ENCODE measurements around the gene UBE2E3.

UBE2E3 gene

GRCh38 chr2:181021199-181021789, 40.9 kb downstream of the UBE2E3 start:
- H3K4me1 ChIP-seq (ENCODE audit: control insufficient read depth, low read depth, low read length) = no peaks in the 10 kb centered on the region
- no peak overlapping the region for H2BK120ac ChIP-seq (ENCODE audit: low read depth, low read length)
- no peak overlapping the region for H3K27ac ChIP-seq (ENCODE audit: low read depth, low read length)
- H3K23ac ChIP-seq (ENCODE audit: low read length) = no peak overlapping the region
- H4K8ac ChIP-seq (ENCODE audit: low read depth, low read length) = no peak overlapping the region
- no peak overlapping the region for H3K18ac ChIP-seq (ENCODE audit: low read length)
- no peak overlapping the region for H3K4me2 ChIP-seq (ENCODE audit: low read length)
- H4K5ac ChIP-seq (ENCODE audit: low read length) = no peak overlapping the region
- H3K4me3 ChIP-seq (ENCODE audit: low read length) = no peak overlapping the region
- no peak for DNase-seq
- WGBS (ENCODE audit: extremely low coverage, insufficient coverage, low lambda C conversion rate) = no CpG with 5 or more reads among the region's 1 CpG
- no peak overlapping the region for H3K9ac ChIP-seq (ENCODE audit: low read length)
- no peaks in the 10 kb centered on the region for H3K36me3 ChIP-seq (ENCODE audit: control insufficient read depth, insufficient read depth, low read length)
- no peak overlapping the region for H2BK5ac ChIP-seq (ENCODE audit: low read length)
- no peak overlapping the region for H2BK15ac ChIP-seq (replicated peaks; ENCODE audit: low read depth)
- no peak overlapping the region for H3K56ac ChIP-seq (ENCODE audit: low read length)
- H3K79me1 ChIP-seq (ENCODE audit: low read length) = peaks cover 6% of the 10 kb centered on the region
- H3K79me2 ChIP-seq (ENCODE audit: control insufficient read depth, insufficient read depth, low read length) = peaks cover 8% of the 10 kb centered on the region
- no peaks in the 10 kb centered on the region for H3K27me3 ChIP-seq (ENCODE audit: insufficient read depth, low read length, poor library complexity)
- H3K4ac ChIP-seq (ENCODE audit: low read depth, low read length) = no peak overlapping the region
- H2AK5ac ChIP-seq (ENCODE audit: low read length) = no peak overlapping the region

GRCh38 chr2:181022652-181023051, 42.2 kb downstream of the UBE2E3 start:
- no peak overlapping the region for H2AK5ac ChIP-seq (ENCODE audit: low read length)
- no peak overlapping the region for H2BK15ac ChIP-seq (replicated peaks; ENCODE audit: low read depth)
- no peak overlapping the region for H4K5ac ChIP-seq (ENCODE audit: low read length)
- H3K27ac ChIP-seq (ENCODE audit: low read depth, low read length) = no peak overlapping the region
- no peak overlapping the region for H3K4ac ChIP-seq (ENCODE audit: low read depth, low read length)
- H3K36me3 ChIP-seq (ENCODE audit: control insufficient read depth, insufficient read depth, low read length) = no peaks in the 10 kb centered on the region
- no peak overlapping the region for H2BK5ac ChIP-seq (ENCODE audit: low read length)
- no peak overlapping the region for H3K4me2 ChIP-seq (ENCODE audit: low read length)
- H3K4me1 ChIP-seq (ENCODE audit: control insufficient read depth, low read depth, low read length) = no peaks in the 10 kb centered on the region
- no peak overlapping the region for H2BK120ac ChIP-seq (ENCODE audit: low read depth, low read length)
- H3K56ac ChIP-seq (ENCODE audit: low read length) = no peak overlapping the region
- H3K4me3 ChIP-seq (ENCODE audit: low read length) = no peak overlapping the region
- H3K18ac ChIP-seq (ENCODE audit: low read length) = no peak overlapping the region
- H3K27me3 ChIP-seq (ENCODE audit: insufficient read depth, low read length, poor library complexity) = no peaks in the 10 kb centered on the region
- no peaks in the 10 kb centered on the region for H3K79me1 ChIP-seq (ENCODE audit: low read length)
- no peak for DNase-seq
- no peaks in the 10 kb centered on the region for H3K79me2 ChIP-seq (ENCODE audit: control insufficient read depth, insufficient read depth, low read length)
- WGBS (ENCODE audit: extremely low coverage, insufficient coverage, low lambda C conversion rate) = no CpG with 5 or more reads among the region's 3 CpGs
- no peak overlapping the region for H3K23ac ChIP-seq (ENCODE audit: low read length)
- no peak overlapping the region for H3K9ac ChIP-seq (ENCODE audit: low read length)
- no peak overlapping the region for H4K8ac ChIP-seq (ENCODE audit: low read depth, low read length)

GRCh38 chr2:181025004-181025403, 44.6 kb downstream of the UBE2E3 start:
- H4K8ac ChIP-seq (ENCODE audit: low read depth, low read length) = no peak overlapping the region
- no CpG with 5 or more reads among the region's 3 CpGs for WGBS (ENCODE audit: extremely low coverage, insufficient coverage, low lambda C conversion rate)
- H3K27ac ChIP-seq (ENCODE audit: low read depth, low read length) = no peak overlapping the region
- no peak overlapping the region for H2BK120ac ChIP-seq (ENCODE audit: low read depth, low read length)
- H3K27me3 ChIP-seq (ENCODE audit: insufficient read depth, low read length, poor library complexity) = no peaks in the 10 kb centered on the region
- no peaks in the 10 kb centered on the region for H3K4me1 ChIP-seq (ENCODE audit: control insufficient read depth, low read depth, low read length)
- DNase-seq = no peak
- H3K56ac ChIP-seq (ENCODE audit: low read length) = no peak overlapping the region
- H2AK5ac ChIP-seq (ENCODE audit: low read length) = no peak overlapping the region
- H3K4me3 ChIP-seq (ENCODE audit: low read length) = no peak overlapping the region
- no peak overlapping the region for H3K4ac ChIP-seq (ENCODE audit: low read depth, low read length)
- H2BK5ac ChIP-seq (ENCODE audit: low read length) = no peak overlapping the region
- H3K36me3 ChIP-seq (ENCODE audit: control insufficient read depth, insufficient read depth, low read length) = no peaks in the 10 kb centered on the region
- H3K79me2 ChIP-seq (ENCODE audit: control insufficient read depth, insufficient read depth, low read length) = peaks cover 1% of the 10 kb centered on the region
- no peaks in the 10 kb centered on the region for H3K79me1 ChIP-seq (ENCODE audit: low read length)
- H4K5ac ChIP-seq (ENCODE audit: low read length) = no peak overlapping the region
- H3K9ac ChIP-seq (ENCODE audit: low read length) = no peak overlapping the region
- no peak overlapping the region for H3K23ac ChIP-seq (ENCODE audit: low read length)
- no peak overlapping the region for H3K18ac ChIP-seq (ENCODE audit: low read length)
- H3K4me2 ChIP-seq (ENCODE audit: low read length) = no peak overlapping the region
- no peak overlapping the region for H2BK15ac ChIP-seq (replicated peaks; ENCODE audit: low read depth)

- no CpG with 5 or more reads among the region's 2 CpGs for WGBS (ENCODE audit: extremely low coverage, insufficient coverage, low lambda C conversion rate)
- H2AK5ac ChIP-seq (ENCODE audit: low read length) = no peak overlapping the region
- no peak overlapping the region for H2BK5ac ChIP-seq (ENCODE audit: low read length)
- no peaks in the 10 kb centered on the region for H3K27me3 ChIP-seq (ENCODE audit: insufficient read depth, low read length, poor library complexity)
- no peak overlapping the region for H2BK120ac ChIP-seq (ENCODE audit: low read depth, low read length)
- DNase-seq = no peak
- H3K36me3 ChIP-seq (ENCODE audit: control insufficient read depth, insufficient read depth, low read length) = no peaks in the 10 kb centered on the region
- H3K4me2 ChIP-seq (ENCODE audit: low read length) = no peak overlapping the region
- no peak overlapping the region for H3K27ac ChIP-seq (ENCODE audit: low read depth, low read length)
- no peak overlapping the region for H3K9ac ChIP-seq (ENCODE audit: low read length)
- peaks cover 2% of the 10 kb centered on the region for H3K79me1 ChIP-seq (ENCODE audit: low read length)
- no peak overlapping the region for H3K56ac ChIP-seq (ENCODE audit: low read length)
- H3K18ac ChIP-seq (ENCODE audit: low read length) = no peak overlapping the region
- no peak overlapping the region for H4K5ac ChIP-seq (ENCODE audit: low read length)
- H3K4me3 ChIP-seq (ENCODE audit: low read length) = no peak overlapping the region
- H3K79me2 ChIP-seq (ENCODE audit: control insufficient read depth, insufficient read depth, low read length) = peaks cover 3% of the 10 kb centered on the region
- H2BK15ac ChIP-seq (replicated peaks; ENCODE audit: low read depth) = no peak overlapping the region
- no peak overlapping the region for H4K8ac ChIP-seq (ENCODE audit: low read depth, low read length)
- no peak overlapping the region for H3K4ac ChIP-seq (ENCODE audit: low read depth, low read length)
- H3K4me1 ChIP-seq (ENCODE audit: control insufficient read depth, low read depth, low read length) = no peaks in the 10 kb centered on the region
- no peak overlapping the region for H3K23ac ChIP-seq (ENCODE audit: low read length)
Measured at GRCh38 chr2:181036445-181036844, 56.0 kb downstream of the UBE2E3 start.

GRCh38 chr2:181036848-181037603, 56.6 kb downstream of the UBE2E3 start:
- H3K4ac ChIP-seq (ENCODE audit: low read depth, low read length) = no peak overlapping the region
- H2BK120ac ChIP-seq (ENCODE audit: low read depth, low read length) = no peak overlapping the region
- no peak overlapping the region for H3K23ac ChIP-seq (ENCODE audit: low read length)
- no peaks in the 10 kb centered on the region for H3K36me3 ChIP-seq (ENCODE audit: control insufficient read depth, insufficient read depth, low read length)
- no peak overlapping the region for H3K27ac ChIP-seq (ENCODE audit: low read depth, low read length)
- no peak overlapping the region for H3K56ac ChIP-seq (ENCODE audit: low read length)
- H2AK5ac ChIP-seq (ENCODE audit: low read length) = no peak overlapping the region
- peaks cover 2% of the 10 kb centered on the region for H3K79me1 ChIP-seq (ENCODE audit: low read length)
- H3K27me3 ChIP-seq (ENCODE audit: insufficient read depth, low read length, poor library complexity) = no peaks in the 10 kb centered on the region
- no peak overlapping the region for H4K5ac ChIP-seq (ENCODE audit: low read length)
- H4K8ac ChIP-seq (ENCODE audit: low read depth, low read length) = no peak overlapping the region
- H2BK5ac ChIP-seq (ENCODE audit: low read length) = no peak overlapping the region
- WGBS (ENCODE audit: extremely low coverage, insufficient coverage, low lambda C conversion rate) = no CpG with 5 or more reads among the region's 4 CpGs
- H3K4me3 ChIP-seq (ENCODE audit: low read length) = no peak overlapping the region
- H3K79me2 ChIP-seq (ENCODE audit: control insufficient read depth, insufficient read depth, low read length) = peaks cover 3% of the 10 kb centered on the region
- no peak for DNase-seq
- H3K4me1 ChIP-seq (ENCODE audit: control insufficient read depth, low read depth, low read length) = no peaks in the 10 kb centered on the region
- H2BK15ac ChIP-seq (replicated peaks; ENCODE audit: low read depth) = no peak overlapping the region
- H3K9ac ChIP-seq (ENCODE audit: low read length) = no peak overlapping the region
- H3K4me2 ChIP-seq (ENCODE audit: low read length) = no peak overlapping the region
- no peak overlapping the region for H3K18ac ChIP-seq (ENCODE audit: low read length)
